ENCODE measurements around the gene DARS1.
"Not testable (repeated sequence)": the region's sequence is repeated elsewhere in the genome, so short reads cannot be mapped to it uniquely, and the experiment has no call there.

DARS1 gene

DNA sequence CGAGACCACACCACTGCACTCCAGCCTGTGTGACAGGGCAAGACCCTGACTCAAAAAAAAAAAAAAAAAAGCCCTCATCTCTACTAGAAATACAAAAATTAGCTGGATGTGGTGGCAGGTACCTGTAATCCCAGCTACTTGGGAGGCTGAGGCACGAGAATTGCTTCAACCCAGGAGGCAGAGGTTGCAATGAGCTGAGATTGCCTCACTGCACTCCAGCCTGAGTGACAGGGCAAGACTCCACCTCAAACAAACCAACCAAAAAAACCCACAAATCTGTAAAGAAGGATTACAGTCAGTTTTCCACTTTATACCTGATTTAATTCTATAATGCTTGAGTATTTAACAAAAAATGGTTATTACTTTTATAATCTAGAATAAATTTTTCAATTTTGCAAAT, 9.7 kb downstream of the DARS1 start:
- DNase-seq, result no peak

- DNase-seq, result no peak
Observed at GRCh38 chr2:135974036-135974435, 11.4 kb downstream of the DARS1 start.

DNA sequence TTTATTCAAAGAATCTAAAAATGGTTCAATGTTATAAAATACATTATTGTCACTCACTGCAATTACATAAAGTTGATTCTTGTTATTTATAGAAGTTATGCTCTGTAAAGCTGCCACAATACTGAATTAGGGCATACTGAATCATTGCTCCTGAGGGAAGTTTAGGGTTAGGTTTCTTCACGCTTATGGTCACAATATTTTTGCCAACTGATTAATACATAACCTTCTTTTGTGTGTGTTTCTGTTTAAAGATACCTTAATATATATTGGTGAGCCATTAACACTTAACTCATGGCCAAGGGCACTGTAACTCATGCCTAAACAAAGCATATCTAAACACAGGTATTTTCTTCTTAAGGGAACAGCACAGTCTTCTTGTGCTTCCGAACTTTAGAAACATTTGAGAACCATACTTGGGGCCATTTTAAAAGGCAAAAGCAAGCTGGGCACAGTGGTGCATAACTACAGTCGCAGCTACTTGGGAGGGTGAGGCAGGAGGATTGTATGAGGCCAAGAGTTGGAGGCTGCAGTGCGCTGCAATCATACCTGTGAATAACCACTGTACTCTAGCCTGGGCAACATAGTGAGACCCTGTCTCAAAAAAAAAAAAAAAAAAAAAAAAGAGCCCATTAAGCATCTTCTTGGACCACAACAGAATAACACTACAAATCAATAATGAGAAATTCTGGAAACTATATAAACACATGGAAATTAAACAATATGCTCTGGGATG, 15.6 kb downstream of the DARS1 start:
- no peak for DNase-seq

DNA sequence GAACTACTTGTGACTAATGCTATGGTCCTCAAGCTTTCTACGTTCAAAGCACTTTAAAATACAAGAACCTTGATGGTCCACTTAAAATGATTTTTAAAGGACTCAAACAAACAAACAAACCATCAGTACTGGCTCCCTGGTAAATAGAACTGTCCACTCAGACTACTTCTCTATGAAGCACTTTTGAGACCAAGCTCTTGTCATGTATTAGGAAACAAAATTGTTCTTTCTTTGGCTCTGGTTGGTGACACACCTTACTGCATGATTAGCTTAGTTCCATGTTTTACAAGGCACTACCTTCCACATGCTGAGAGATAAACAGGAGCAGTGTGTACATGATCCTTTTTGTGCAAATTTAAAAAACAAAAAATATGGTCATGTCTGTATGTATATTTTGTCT, 19.7 kb downstream of the DARS1 start:
- peak; percentile 24 for DNase-seq

DNA sequence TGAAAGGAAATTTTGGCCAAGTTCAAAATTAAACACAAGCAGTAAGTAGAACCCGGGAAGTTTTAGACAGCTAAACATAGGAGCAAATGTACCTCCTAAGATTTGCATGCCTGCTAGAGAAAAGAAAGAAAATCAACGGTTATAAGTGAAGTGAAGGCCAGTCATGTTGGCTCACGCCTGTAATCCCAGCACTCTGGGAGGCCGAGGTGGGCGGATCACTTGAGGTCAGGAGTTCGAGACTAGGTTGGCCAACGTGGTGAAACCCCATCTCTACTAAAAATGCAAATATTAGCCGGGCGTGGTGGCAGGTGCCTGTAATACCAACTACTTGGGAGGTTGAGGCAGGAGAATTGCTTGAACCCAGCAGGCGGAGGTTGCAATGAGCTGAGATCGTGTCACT, 21.0 kb downstream of the DARS1 start:
- not testable (repeated sequence) for DNase-seq

DNA sequence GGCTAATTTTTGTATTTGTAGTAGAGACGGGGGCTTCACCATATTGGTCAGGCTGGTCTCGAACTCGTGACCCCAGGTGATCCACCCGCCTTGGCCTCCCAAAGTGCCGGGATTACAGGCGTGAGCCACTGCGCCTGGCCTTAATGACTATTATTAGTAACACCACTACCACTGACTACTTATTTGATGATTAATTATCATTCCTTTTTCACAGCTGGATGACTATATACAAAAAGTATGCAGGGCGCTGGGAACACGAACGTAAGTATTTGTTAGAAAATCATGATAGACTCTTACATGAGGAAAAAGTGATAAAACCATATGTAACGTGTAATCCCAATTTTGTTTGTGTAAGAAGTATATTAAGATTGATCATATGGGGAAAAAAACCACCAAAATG, 21.6 kb downstream of the DARS1 start:
- DNase-seq, result no peak

DNA sequence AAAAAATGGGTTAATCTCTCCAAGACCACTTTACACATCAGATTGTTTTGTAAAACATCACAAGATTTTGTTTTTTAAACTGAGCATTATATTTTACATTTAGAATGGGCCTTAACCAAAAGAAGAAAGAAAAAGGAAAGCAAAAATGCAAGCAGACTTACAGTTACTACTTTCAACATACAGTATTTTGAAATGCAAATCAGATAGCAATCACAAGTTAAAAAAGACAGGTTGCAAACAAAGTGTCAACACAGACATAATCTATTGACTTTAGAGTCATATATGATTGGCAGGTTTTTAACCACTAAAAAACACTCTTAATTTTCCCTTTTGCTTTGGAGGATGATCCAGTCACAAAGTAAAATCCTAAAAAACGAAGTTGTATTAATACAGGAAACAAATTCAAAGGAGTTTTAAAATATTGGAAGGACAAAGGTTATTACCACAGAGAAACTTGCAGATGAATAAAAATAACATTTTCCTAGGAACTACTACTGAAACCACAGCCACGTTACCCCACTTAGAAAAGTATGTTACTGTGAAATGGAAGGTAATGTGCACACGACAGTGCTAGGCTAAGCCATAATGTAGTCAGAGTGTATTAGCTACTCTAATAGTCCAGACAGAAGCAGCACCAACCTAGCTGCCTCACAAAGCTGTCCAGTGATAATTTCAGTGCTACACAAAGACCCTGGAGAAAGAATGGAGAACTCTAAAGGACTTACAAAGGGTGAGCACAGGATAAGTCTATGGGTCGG, 22.9 kb downstream of the DARS1 start:
- DNase-seq, result no peak

DNA sequence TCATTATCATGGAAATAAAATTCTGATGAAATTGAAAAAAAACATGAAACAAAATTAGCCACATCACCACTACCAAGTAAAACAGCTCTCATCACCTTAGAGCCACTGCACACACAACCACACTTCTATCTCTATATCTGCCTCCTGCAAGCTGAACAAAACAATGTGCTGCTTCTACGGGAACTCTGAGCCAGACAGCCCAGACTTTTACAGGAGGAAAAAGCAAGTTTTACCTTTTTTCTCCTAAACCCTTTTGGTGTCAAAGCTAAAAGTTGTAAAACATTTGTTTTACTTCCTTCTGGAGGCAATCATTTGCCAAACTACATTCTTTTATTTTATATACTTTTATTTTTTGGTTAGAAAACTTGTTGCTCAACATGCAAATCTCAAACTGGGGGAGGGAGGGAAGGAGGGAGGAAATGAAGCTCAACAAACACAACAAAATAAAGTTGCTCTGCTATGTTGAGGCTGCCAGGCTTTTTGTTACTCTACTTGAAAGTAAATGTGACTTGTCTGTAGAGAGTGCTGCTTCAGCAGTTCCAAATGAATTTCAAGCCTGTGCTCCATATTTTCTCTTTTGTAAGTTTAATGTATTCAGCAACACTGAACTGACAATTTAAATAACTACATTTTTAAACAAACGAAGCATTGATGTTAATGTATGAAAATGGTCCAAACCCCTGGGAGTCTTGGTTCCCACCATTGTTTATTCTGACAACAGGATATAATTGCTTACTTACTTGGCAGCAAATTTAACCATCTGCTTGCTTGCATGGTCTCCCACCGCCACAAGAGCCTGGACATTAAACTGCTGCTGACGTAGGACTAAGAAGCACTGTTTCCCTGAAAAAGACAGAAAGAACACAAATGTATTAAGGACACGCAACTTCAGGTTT, 24.5 kb downstream of the DARS1 start:
- peak; percentile 34 for DNase-seq

- DNase-seq, result no peak
Observed at GRCh38 chr2:135960150-135960549, 25.3 kb downstream of the DARS1 start.

- not testable (repeated sequence) for DNase-seq
Observed at GRCh38 chr2:135958927-135959326, 26.5 kb downstream of the DARS1 start.

GRCh38 chr2:135954020-135954601, 31.3 kb downstream of the DARS1 start:
- DNase-seq, result no peak

DNA sequence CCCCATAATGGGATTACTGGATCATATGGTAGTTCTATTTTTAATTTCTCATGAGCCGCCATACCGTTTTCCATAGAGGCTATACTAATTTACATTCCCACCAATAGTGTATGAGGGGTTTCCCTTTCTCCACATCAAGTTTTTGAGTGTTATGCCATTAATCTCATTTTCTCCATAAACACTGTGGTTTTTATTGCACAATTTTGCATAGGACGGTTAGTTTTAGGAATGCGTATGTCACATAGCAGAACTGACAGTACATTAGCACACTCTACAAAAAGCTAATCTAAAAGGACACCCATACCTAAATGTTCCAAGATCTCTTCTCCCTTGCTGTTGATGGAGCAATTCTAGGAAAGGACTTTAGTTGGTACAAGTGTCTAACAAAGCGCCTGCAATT, 32.5 kb downstream of the DARS1 start:
- DNase-seq, result no peak

GRCh38 chr2:135951041-135951583, 34.3 kb downstream of the DARS1 start:
- peak; percentile 52 for DNase-seq

- DNase-seq, result no peak
Observed at GRCh38 chr2:135949451-135950234, 35.8 kb downstream of the DARS1 start.

- DNase-seq, result no peak
Observed at GRCh38 chr2:135948642-135949355, 36.6 kb downstream of the DARS1 start.

GRCh38 chr2:135948141-135948540, 37.3 kb downstream of the DARS1 start:
- DNase-seq, result no peak

DNA sequence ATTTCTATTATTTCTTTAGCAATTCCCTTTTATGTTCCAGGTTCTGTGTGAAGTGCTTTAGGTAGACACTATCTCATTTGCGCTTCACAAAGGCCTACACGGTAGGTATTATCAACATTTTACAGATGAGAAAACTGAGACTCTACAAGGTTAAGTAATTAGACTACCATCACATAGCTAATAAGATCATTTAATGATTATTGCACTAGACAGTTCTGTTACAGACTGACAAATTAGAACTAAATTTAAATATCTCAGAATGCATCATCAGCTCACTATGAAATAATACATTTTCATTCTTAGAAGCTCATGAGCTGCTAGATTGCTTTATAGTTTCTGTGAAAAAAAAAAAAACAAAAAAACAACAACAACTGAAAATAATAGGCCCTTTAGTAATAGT, 37.9 kb downstream of the DARS1 start:
- DNase-seq, result no peak

GRCh38 chr2:135945526-135945925, 39.9 kb downstream of the DARS1 start:
- DNase-seq, result no peak

GRCh38 chr2:135944625-135945024, 40.8 kb downstream of the DARS1 start:
- no peak for DNase-seq

- no peak for DNase-seq
Observed at GRCh38 chr2:135942936-135943688, 42.3 kb downstream of the DARS1 start.

Data from NCI-H345 (cell line).